ENCODE results near the gene PITPNB. TPM values are rescaled to one million over a fixed set of nuclear protein-coding genes. Genes with fewer than 3 reads are reported as not detected.

Gene PITPNB
- total RNA-seq, 1 donor from 2014 or later = 16.3 TPM

DNA sequence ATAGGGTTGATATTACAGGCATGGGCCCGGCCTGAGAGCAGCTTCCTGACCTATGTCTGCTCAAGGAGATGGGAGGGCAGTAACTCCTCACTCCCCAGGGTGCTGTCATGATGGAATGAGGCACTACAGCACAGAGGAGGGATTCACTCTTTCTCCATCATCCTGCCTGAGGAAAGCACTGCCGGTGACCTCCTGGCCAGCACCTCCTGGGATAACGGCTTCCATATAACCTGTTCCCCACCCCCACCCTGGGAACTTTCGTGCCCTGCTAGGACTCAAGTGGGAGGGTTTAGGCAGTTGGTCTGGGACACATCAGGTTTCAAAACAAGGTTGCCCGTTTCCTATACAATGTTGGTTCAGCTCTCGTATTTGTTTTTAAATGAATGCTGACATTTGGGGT lies 74.8 kb downstream of the PITPNB start:
- DNase-seq (ENCODE audit: low read depth) = no peak
- no peak overlapping the region for H3K4me3 ChIP-seq (ENCODE audit: low read depth, low read length)
- TF ChIP-seq, protein P1, sequence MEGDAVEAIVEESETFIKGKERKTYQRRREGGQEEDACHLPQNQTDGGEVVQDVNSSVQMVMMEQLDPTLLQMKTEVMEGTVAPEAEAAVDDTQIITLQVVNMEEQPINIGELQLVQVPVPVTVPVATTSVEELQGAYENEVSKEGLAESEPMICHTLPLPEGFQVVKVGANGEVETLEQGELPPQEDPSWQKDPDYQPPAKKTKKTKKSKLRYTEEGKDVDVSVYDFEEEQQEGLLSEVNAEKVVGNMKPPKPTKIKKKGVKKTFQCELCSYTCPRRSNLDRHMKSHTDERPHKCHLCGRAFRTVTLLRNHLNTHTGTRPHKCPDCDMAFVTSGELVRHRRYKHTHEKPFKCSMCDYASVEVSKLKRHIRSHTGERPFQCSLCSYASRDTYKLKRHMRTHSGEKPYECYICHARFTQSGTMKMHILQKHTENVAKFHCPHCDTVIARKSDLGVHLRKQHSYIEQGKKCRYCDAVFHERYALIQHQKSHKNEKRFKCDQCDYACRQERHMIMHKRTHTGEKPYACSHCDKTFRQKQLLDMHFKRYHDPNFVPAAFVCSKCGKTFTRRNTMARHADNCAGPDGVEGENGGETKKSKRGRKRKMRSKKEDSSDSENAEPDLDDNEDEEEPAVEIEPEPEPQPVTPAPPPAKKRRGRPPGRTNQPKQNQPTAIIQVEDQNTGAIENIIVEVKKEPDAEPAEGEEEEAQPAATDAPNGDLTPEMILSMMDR (conservative IDR thresholded peaks at IDR 0.05; ENCODE audit: low read depth, low read length) = no peak

- no peak for DNase-seq (ENCODE audit: low read depth)
- TF ChIP-seq, protein P1 (conservative IDR thresholded peaks at IDR 0.05; ENCODE audit: low read depth, low read length) = no peak
- H3K4me3 ChIP-seq (ENCODE audit: low read depth, low read length) = no peak overlapping the region
Measured at GRCh38 chr22:27843441-27843840, 75.6 kb downstream of the PITPNB start.

GRCh38 chr22:27842669-27843431 lies 76.2 kb downstream of the PITPNB start:
- H3K4me3 ChIP-seq (ENCODE audit: low read depth, low read length) = no peak overlapping the region
- no peak for DNase-seq (ENCODE audit: low read depth)
- TF ChIP-seq, protein P1 (conservative IDR thresholded peaks at IDR 0.05; ENCODE audit: low read depth, low read length) = no peak

- TF ChIP-seq, protein P1 (conservative IDR thresholded peaks at IDR 0.05; ENCODE audit: low read depth, low read length) = no peak
- DNase-seq (ENCODE audit: low read depth) = no peak
- H3K4me3 ChIP-seq (ENCODE audit: low read depth, low read length) = no peak overlapping the region
Measured at GRCh38 chr22:27842201-27842600, 76.9 kb downstream of the PITPNB start.

DNA sequence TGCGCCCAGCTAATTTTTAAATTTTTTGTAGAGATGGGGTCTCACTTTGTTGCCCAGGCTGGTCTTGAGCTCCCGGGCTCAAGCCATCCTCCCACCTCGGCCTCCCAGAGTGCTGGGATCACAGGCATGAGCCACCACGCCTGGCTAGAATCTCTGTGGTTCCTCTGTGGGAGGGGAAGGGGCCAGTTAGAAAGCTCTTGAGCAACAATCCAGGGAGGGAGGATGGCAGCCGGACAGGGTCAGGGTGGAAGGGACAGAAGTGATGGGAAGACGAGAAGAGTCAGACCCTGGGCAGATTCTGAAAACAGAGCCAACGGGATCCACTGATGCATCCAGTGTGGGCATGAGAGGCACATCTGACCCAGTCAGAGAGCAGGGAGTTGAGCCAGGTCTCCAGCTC lies 78.6 kb downstream of the PITPNB start:
- TF ChIP-seq, protein P1 (conservative IDR thresholded peaks at IDR 0.05; ENCODE audit: low read depth, low read length) = no peak
- no peak for DNase-seq (ENCODE audit: low read depth)
- no peak overlapping the region for H3K4me3 ChIP-seq (ENCODE audit: low read depth, low read length)

GRCh38 chr22:27839057-27839660 lies 79.9 kb downstream of the PITPNB start:
- H3K4me3 ChIP-seq (ENCODE audit: low read depth, low read length) = no peak overlapping the region
- TF ChIP-seq, protein P1 (conservative IDR thresholded peaks at IDR 0.05; ENCODE audit: low read depth, low read length) = no peak
- DNase-seq (ENCODE audit: low read depth) = no peak

All from epithelial cell of proximal tubule (primary cell).